Femur (tissue), 1 donor: ENCODE results near the gene FABP3.

Experiments
- DNase-seq: peaks from one replicate; pipeline ENCODE4 v3.0.0-alpha.2; 2017

Gene FABP3

DNA sequence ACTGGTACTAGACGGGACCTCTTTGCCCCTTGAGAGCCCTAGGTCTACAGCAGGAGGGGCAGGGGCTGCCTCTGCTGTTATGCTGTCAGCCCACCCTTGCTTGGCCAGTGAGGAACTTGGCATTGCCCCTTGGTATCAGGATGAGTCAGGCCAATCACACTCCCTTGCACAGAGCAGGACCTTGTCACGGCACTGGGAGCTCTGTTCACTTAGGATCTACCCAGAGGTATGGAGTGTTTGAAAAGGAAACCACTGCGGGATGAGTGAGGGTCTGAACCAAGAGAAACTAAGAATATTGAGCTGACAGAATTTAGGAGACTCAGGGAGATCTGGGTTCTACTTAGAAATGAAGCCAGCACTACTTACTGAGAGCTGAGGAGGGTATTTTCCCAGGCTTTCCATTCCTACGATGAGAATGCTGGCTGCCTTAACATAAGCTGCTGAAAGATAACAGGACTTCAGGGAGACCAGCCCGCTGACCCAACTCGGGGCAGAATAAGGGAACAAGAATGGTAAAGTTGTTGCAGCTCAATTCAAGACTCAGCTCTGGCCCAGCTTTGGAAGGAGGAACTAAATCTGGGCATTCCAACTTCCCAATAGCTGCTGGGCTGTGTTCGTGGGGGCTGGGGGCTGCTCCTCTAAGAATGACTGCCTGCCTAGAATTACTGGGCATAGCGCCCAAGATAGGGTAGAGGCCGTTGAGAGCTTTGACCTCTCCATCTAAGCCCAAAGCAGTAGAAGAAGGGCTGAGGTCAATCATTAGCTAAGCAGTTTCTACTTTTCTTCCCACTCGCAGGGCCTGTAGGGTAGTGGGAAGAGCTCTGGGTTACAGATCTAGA is 1.5 kb downstream of the FABP3 start:
- no peak for DNase-seq

DNA sequence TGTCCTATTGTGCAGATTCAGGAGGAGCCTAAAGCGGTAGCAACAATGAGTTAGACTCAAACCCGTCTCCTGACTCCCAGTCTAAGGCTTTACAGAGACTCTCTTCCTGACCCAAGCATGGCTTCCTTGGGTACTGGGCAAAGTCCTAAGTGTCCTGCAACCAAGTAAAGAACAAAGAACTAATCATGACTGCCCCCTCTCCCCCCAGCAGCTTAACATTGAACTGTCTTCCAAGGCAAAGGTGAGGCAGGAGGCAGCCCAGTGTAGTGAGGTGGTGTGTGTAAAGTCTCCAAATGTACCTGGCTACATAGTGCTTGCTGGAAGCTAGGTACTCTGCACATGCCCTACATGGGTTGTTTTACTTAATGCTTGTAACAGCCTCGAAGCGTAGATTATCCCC is 2.3 kb downstream of the FABP3 start:
- no peak for DNase-seq

DNA sequence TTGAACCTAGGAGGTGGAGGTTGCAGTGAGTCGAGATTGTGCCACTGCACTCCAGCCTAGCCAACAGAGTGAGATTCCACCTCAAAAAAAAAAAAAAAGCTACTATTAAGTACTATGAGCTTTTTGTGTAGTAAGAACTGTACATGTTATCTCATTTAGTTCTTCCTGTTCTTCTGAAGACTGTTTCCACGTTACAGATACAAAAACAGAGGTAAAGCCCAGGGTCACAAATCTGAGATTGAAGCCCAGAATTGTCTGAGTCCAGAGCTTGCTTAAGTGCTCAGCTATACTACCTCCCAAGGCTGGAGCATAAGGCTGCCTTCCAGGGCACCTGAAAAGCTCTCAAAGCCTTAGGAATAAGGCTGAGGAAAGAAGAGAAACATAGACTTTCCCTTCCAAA is 2.9 kb downstream of the FABP3 start:
- DNase-seq: no peak

DNA sequence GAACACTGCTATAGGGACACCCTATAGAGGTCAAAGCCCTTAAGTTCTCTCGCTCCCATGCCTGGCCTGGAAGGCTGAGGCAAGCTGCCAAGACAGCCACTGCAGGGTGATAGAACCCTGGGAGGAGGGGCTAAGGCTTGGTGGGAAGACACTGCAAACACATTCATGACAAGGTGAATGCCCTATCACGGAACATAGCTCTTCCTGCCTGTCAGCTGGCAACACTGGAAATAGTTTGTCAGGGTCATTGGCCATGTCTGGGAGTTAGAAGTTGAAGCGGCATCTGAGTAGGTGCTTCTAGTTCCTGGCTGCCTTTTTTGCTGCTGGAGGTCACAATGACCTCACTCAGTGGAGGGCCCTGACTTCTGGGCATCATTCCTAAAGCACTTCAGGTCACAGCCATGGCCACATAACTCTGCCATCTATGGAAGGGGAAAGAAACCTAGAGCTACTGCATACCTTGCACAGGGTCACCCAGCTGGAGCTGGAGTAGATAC is 4.2 kb downstream of the FABP3 start:
- no peak for DNase-seq

DNA sequence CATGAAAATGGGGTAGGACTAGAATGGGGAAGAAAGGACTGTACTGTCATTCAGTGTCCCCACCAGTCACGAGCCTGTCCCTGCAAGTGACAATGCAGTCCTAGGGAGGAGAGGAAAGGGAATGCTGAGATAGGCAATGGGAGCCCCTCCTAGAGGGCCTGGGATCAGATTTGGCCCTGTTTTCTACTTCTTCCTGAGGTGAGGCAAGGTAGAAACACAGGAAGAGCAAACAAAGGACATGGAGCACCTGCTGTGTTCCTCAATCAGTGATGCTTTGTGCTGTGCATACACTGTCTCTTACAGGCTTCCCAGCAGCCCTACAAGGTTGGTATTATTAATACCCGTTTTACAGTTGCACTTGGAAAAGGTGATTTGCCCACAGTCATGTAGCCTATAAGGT is 6.1 kb downstream of the FABP3 start:
- no peak for DNase-seq

DNA sequence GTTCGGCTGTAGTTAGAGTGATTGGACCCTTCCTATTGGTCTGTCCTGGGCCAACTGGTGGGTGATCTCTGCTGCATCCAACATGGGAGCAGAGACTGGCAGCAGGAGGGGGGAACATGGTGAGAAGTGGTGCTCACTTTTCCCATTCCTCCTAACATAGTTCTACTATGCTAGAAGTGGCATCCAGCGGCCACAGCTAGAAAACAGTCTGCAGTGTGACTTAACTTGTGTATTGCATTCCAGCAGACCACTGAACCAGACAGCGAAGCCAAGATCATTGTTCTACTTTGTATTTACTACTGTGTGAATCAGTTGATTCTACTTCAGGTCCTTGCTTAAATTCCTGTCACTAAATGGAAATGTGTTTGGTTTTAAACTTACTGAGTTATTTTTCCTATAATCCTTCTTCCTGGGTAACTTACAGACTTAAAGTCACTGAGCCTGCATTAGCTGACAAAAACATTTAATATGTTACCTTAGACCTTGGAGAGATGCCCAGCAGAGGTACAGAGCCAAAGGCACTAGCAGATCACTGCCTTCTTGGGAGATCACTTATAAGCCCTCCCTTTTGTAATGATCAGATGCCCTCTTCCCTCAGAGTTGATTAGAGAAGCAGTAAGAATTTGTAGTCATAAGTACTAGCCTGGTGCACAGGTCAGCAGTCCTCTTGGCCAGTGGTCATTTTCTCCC is 8.2 kb downstream of the FABP3 start:
- DNase-seq: no peak

DNA sequence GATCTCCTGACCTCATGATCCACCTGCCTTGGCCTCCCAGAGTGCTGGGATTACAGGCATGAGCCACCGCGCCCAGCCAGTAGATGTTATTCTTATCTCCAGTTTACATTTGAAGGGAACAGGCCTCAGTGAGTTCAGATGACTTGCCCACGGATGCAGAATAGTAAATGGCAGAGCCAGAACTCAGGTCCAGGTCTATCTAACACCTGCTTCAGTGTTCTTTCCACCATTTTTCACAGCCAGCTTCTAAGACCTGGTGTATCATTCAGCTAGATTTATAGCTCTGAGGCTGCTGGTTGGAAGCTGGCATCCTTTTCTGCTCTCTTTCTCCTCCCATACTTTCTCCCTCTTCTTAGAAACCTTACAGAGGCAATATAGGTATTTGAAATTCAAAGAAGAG is 10.8 kb downstream of the FABP3 start:
- DNase-seq: no peak

DNA sequence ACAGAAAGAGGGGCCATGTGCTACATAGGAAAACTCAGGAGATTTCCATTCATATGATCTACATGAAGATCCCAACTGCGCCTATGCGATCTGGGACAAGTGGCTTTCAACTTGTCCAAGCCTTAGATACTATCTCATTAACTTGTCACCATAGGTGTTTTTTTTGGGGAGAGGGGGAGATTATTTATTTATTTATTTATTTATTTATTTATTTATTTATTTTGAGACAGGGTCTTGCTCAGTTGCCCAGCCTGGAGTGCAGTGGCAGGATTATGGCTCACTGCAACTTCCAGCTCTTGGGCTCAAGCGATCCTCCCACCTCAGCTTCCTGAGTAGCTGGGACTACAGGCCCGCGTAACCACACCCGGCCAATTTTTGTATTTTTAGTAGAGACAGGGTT is 11.3 kb downstream of the FABP3 start:
- DNase-seq: no peak

DNA sequence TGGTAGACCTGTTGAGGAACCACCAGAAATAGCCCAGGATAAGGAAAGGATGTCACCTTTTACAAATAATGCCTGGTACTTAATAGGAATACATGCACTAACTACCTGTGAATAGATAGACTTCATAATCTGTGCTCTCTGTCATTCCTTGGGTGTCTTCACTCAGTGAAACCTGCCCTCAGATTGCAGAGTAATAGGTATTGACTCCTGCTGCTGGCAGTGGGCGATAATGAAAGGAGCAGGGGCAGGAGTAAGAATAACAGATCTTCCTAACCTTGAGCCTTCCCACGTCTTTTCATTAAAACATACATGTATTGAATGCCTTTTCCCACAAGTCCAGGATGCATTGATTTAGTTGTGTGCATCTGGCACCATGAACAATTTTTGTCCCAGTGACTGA is 16.4 kb downstream of the FABP3 start:
- DNase-seq: no peak

DNA sequence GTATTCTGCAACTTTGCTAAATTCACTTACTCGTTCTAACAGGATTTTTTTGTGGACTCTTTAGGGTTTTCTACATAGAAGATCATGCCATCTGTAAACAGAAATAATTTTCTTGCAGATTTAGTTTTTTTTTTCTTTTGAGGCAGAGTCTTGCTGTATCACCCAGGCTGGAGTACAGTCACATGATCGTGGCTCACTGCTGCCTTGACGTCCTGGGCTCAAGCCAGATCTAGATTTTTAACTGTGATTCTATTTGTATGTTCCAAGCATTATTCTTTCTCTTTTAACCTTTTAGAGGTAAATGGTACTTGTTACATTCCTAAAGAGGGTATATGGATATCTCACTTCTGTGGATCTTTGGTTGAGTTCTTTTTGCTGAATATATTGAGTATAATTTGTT is 18.6 kb downstream of the FABP3 start:
- no peak for DNase-seq

DNA sequence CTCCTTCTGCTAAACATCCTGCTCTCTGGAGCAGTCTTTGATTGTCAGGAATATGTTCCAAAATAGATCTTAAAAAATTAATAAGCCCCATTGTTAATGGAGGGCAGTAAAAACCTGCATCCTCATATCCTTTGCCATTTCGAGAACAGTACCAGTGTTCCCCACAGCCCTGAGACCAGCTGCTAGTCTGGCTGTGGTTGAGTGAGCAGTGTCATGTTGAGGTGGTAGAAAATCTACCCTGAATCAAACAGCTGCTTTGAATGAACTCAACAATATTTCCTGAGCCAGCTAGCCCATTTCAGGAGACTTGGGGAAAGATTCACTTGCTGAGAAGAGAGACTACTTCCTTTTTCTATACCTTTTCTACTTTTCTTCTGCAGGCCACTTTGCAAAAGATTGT is 24.4 kb downstream of the FABP3 start:
- no peak for DNase-seq

DNA sequence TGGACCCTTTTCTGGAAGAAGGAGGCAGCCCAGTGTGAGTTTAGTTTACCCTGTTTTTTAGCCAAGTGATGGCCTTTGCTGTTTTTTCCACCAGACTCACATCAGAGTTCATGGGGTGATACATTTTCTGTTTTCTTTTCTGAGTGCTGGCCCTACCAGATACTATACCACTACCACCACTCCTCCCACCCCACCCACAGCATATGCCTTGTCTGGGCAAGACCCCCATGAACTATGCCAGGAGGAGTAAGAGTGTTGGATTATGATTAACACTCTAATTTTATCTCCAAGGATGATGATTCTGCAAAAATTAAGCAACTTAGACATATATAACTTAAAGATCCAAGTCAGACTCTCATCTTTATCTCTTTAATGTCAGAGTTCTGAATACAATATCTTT is 26.1 kb downstream of the FABP3 start:
- DNase-seq: no peak

DNA sequence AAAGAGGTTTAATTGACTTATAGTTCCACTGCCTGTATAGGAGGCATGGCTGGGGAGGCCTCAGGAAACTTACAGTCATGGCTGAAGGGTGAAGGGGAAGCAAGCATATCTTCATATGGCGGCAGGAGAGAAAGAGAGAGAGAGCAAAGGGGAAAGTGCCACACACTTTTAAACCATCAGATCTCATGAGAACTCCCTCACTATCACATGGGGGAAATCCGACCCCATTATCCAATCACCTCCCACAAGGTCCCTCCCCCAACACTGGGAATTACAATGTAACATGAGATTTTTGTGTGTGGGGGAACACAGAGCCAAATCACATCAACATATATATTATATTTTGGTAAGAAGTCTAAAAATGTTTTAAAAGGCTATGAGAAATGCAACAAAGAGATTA is 27.2 kb downstream of the FABP3 start:
- DNase-seq: no peak

DNA sequence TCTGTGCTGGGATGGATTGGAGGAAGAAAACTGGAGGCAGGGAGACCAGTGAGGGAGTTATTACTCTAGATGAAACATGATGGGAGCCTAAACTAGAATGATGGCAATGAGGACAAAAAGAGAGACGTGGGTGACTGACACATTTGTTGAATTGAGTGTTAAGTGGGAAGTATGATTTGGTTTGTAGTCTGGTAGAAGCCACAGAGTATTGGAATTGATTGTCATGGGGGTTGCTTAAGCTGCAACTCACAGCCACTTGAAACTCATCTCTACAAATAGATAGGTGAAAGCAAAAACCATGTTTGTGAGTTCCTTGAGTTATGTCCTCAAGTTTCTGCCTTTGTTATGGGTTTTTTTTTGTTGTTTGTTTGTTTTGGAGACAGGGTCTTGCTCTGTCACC is 28.4 kb downstream of the FABP3 start:
- no peak for DNase-seq

DNA sequence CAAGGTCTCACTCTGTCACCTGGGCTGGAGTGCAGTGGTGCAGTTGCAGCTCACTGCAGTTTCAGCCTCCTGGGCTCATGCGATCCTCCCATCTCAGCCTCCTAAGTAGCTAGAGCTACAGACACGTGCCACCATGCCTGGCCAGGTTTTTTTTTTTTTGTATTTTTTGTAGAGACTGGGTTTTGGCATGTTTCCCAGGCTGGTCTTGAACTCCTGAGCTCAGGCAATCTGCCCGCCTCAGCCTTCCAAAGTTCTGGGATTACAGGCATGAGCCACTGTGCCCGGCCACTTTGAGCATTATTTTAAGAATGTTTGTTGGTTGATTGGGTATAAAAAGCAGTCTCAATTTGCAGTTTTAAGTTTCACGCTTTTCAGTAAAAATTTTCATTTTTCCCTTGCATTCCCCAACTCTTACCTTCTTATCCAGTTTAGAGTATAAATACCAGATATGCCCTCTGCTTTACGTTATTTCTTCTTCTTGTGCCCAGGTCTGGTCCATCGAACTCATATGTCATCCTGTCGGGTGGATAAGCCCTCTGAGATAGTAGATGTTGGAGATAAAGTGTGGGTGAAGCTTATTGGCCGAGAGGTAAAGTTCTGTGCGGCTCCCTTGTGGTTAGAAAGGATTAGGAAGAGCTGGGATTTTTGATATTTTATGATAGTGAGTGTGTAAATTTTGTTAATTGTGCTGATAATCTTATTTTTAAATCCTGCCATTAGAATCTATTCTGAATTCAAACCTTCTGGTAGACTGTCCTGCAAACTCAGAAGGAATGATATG is 36.0 kb downstream of the FABP3 start:
- no peak for DNase-seq

DNA sequence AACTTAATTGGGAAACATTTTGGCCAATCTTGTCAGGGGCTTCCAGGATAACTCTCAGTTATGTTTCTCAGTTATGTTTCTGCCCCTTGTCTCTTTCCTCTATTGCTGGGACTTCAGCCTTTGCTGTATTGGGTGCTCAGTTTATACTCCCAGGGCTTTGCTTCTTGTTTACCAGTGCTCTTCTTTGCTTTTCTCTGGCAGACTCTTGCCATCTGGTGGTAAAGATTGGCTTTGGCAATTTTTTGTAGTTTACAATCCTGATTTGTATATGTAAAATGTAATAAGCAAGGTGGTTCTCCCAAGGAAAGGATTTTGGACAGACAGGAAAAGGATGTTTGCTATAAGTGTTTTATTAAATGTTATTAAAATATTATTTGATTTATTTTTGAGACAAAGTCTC is 37.9 kb downstream of the FABP3 start:
- DNase-seq: no peak

DNA sequence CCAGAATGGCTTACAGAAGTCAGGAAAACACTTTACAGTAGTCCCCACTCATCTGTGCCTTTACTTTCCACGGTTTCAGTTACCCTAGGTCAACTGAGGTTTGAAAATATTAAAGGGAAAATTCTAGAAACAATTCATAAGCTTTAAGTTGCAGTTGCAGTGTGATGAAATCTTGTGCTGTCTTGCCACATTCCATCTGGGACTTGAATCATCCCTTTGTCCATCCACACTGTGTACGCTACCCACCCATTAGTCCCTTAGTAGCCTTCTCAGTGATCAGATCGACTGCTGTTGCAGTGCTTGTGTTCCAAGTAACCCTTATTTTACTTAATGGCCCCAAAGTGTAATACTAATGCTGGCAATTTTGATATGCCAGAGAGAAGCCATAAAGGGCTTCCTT is 45.5 kb downstream of the FABP3 start:
- no peak for DNase-seq

DNA sequence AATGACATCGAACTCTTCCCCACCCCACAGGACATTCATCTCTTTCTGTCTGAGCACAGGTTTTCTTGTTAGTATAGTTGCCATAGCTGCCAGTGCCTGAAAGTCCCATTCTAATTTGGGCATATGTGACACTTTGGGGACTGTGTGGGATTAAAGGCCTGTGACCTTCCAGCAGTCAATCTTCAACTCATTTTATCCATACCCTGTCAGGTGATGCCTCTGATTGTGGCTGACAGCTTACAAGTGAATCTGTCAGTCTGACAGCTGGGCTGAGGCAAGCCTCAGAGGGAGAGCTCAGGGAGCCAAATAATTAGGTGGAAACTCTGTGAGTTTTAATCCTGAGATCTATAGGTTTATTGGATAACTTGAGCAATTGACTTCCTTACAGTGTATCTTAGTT is 46.4 kb downstream of the FABP3 start:
- DNase-seq: no peak

DNA sequence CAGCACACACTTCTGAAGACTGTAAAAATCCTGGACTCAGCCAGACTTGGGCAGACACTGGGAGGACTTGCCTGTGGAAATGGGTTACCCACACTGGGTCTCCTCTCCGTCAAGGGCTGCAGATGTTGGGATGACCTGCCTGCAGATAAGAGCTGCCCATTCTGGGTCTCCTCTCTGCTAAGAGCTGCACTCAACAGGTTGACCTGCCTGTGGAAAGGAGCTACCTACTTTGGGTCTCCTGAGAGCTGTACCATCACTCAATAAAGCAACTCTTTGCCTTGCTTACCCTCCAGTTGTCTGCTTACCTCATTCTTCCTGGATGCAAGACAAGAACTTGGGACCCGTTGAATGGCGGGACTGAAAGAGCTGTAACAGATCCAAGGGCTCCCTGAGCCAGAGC is 47.9 kb downstream of the FABP3 start:
- no peak for DNase-seq

DNA sequence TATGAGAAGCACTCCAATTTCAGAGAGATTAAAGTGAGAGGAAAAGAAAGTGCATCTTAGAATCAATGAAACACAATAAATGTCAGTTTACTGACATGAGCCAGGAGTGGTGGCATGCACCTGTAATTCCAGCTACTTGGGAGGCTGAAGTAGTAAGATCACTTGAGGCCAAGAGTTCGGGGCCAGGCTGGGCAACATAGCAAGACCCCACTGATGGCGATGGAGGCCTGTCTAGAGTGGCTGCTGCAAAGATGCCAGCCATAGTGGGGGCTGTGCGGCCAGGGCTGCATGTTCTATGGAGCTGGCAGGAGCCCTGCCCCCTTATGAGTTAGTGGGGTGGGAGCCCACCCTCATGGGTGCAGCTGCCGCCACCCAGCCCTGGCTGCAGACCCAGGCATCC is 48.8 kb downstream of the FABP3 start:
- DNase-seq: no peak

DNA sequence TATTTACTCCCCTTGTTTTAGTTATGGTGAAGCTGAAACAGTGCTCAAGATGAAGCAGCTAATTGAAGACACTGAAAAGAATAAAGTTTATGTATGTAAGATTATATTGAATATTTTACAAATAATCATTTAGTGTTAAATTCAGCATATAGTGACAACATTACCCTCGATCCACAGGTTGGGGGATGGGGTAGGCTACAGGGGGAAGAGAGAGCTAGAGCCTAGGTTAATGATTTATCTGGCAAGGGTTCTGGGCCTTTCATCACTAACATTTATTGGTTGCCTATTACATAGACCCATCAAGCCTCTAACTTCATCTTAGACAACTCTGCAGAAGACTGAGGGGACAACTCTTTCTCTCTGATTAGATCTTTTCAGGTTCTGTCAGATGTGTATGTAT is 54.7 kb downstream of the FABP3 start:
- no peak for DNase-seq

DNA sequence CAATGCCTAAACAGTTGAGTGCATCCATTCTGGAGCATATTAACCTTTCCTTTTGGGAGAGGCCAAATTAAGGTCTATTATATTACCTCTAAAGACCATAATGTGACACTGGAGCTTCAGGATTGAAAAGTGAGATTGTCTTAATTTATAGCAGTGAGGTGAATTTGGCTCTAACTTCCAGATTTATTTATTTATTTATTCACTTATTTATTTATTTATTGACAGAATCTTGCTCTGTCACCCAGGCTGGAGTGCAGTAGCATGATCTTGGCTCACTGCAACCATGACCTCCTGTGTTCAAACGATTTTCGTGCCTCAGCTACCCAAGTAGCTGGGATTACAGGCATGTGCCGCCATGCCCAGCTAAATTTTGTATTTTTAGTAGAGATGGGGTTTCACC is 57.0 kb downstream of the FABP3 start:
- DNase-seq: no peak
